Hepatocyte (in vitro differentiated cells): ENCODE results near the gene TGIF1. TPM values are rescaled to one million over a fixed set of nuclear protein-coding genes. Genes with fewer than 3 reads are reported as not detected.

Experiments
- DNase-seq: peaks from one replicate; pipeline ENCODE4 v3.0.0-alpha.2; 2016; ENCODE audit warnings: low spot score
- H2AFZ ChIP-seq: fragments of 200-600 bp; sonication (generic); 2 replicates; pipeline ENCODE4 v1.6.0; 2016; ENCODE audit warnings: antibody characterized with exemption, mild to moderate bottlenecking
- H3K27ac ChIP-seq: fragments of 200-600 bp; sonication (generic); 2 replicates; pipeline ENCODE4 v1.5.1; 2016; ENCODE audit warnings: mild to moderate bottlenecking
- H3K27me3 ChIP-seq: fragments of 200-600 bp; sonication (generic); 2 replicates; pipeline ENCODE4 v1.6.1; 2016
- H3K36me3 ChIP-seq: fragments of 200-600 bp; sonication (generic); replicated peaks from 2 replicates; pipeline ENCODE4 v1.5.1; 2016; ENCODE audit warnings: low read depth; ENCODE audit not compliant: insufficient read depth
- H3K4me1 ChIP-seq: fragments of 200-600 bp; sonication (generic); 2 replicates; pipeline ENCODE4 v1.5.1; 2016; ENCODE audit warnings: mild to moderate bottlenecking, moderate library complexity; ENCODE audit not compliant: insufficient read depth
- H3K4me2 ChIP-seq: fragments of 200-600 bp; sonication (generic); 2 replicates; pipeline ENCODE4 v1.6.0; 2016
- H3K4me3 ChIP-seq: fragments of 200-600 bp; sonication (generic); 2 replicates; pipeline ENCODE4 v1.5.1; 2016; ENCODE audit warnings: mild to moderate bottlenecking
- H3K79me2 ChIP-seq: fragments of 200-600 bp; sonication (generic); 2 replicates; pipeline ENCODE4 v1.6.0; 2017; ENCODE audit warnings: mild to moderate bottlenecking
- H3K9me2 ChIP-seq: fragments of 200-600 bp; sonication (generic); replicated peaks from 2 replicates; pipeline ENCODE4 v1.6.0; 2017; ENCODE audit warnings: mild to moderate bottlenecking; ENCODE audit not compliant: insufficient read depth
- H3K9me3 ChIP-seq: fragments of 200-600 bp; sonication (generic); 2 replicates; pipeline ENCODE4 v1.5.1; 2016; ENCODE audit warnings: low read depth, mild to moderate bottlenecking
- H4K20me1 ChIP-seq: fragments of 200-600 bp; sonication (generic); 2 replicates; pipeline ENCODE4 v1.6.0; 2016; ENCODE audit warnings: mild to moderate bottlenecking; ENCODE audit not compliant: insufficient read depth, poor library complexity, severe bottlenecking
- CTCF ChIP-seq: fragments of 200-600 bp; sonication (generic); IDR thresholded peaks from 2 replicates; pipeline ENCODE4 v1.5.1; 2016; ENCODE audit warnings: antibody characterized with exemption, mild to moderate bottlenecking; ENCODE audit not compliant: poor library complexity
- EZH2 ChIP-seq: fragments of 200-600 bp; sonication (generic); IDR thresholded peaks from 2 replicates; pipeline ENCODE4 v1.6.1; 2016; ENCODE audit warnings: antibody characterized with exemption, mild to moderate bottlenecking, borderline replicate concordance
- EZH2phosphoT487 ChIP-seq: fragments of 200-600 bp; sonication (generic); IDR thresholded peaks from one replicate; pipeline ENCODE4 v1.6.1; 2018; ENCODE audit warnings: antibody characterized with exemption, mild to moderate bottlenecking, low read depth, moderate library complexity; ENCODE audit not compliant: unreplicated experiment, severe bottlenecking
- WGBS: methylation state at CpG from one replicate; pipeline ENCODE4 v1.1.6; 2016; ENCODE audit warnings: low lambda C conversion rate; ENCODE audit errors: missing lambda C conversion rate; 5-methylcytosine and 5-hydroxymethylcytosine counted together
- polyA plus RNA-seq: library from polyadenylated mRNA; unstranded; fragments of >200 nt; fragmentation: Nextera tagmentation; extraction: Ambion mirVana; gene quantifications from 2 replicates; pipeline ENCODE4 v1.2.1, GENCODE V29; 2016
- total RNA-seq: library from RNA; depleted of rRNA; stranded (reverse); fragments of >200 nt; gene quantifications from 2 replicates; pipeline ENCODE4 v1.2.3, GENCODE V29; 2014

TGIF1 gene
- total and polyA plus RNA-seq, 2 experiments from 2014 or later: 129 to 193 TPM

GRCh38 chr18:3504637-3505036, 54.7 kb downstream of the TGIF1 start:
- no peak overlapping the region for H3K27ac ChIP-seq
- H3K9me3 ChIP-seq: no peaks in the 10 kb centered on the region
- WGBS: 97% methylated on average over 5 of the region's 5 CpGs
- no peaks in the 10 kb centered on the region for H4K20me1 ChIP-seq
- H3K79me2 ChIP-seq: no peaks in the 10 kb centered on the region
- no peak overlapping the region for H2AFZ ChIP-seq
- no peaks in the 10 kb centered on the region for H3K36me3 ChIP-seq
- H3K4me2 ChIP-seq: no peak overlapping the region
- no peak for TF ChIP-seq EZH2phosphoT487
- no peak for TF ChIP-seq EZH2
- TF ChIP-seq CTCF: no peak
- no peak for DNase-seq
- peaks cover under 1% of the 10 kb centered on the region for H3K4me1 ChIP-seq
- peaks cover 6% of the 10 kb centered on the region for H3K27me3 ChIP-seq
- no peak overlapping the region for H3K4me3 ChIP-seq
- H3K9me2 ChIP-seq: no peaks in the 10 kb centered on the region

GRCh38 chr18:3508576-3509549, 58.9 kb downstream of the TGIF1 start:
- Histone ChIP-seq H3K27ac (no peak overlapping the region), H4K20me1 (no peaks in the 10 kb centered on the region)
- no peak for DNase-seq

More at GRCh38 chr18:3508576-3509549, 58.9 kb downstream of the TGIF1 start:
- H3K4me1 ChIP-seq: no peaks in the 10 kb centered on the region
- no peak for TF ChIP-seq EZH2
- TF ChIP-seq CTCF: no peak
- TF ChIP-seq EZH2phosphoT487: no peak
- no peak overlapping the region for H3K4me3 ChIP-seq
- H3K27me3 ChIP-seq: no peaks in the 10 kb centered on the region
- H3K36me3 ChIP-seq: no peaks in the 10 kb centered on the region
- no peak overlapping the region for H3K4me2 ChIP-seq
- no peak overlapping the region for H2AFZ ChIP-seq
- 75% methylated on average over 17 of the region's 17 CpGs for WGBS
- H3K9me3 ChIP-seq: no peaks in the 10 kb centered on the region
- H3K79me2 ChIP-seq: no peaks in the 10 kb centered on the region
- H3K9me2 ChIP-seq: no peaks in the 10 kb centered on the region

Other genes starting within 250 kb of the TGIF1 start
- gene MYOM1, start 230.2 kb upstream of the TGIF1 start, total RNA-seq: 1.1 and 1.6 TPM in 2 replicates
- 1.4 and 1.8 TPM in 2 replicates for gene MYOM1, start 230.2 kb upstream of the TGIF1 start, polyA plus RNA-seq
- gene MYL12A, start 202.4 kb upstream of the TGIF1 start, total RNA-seq: 456 and 458 TPM in 2 replicates
- gene MYL12A, start 202.4 kb upstream of the TGIF1 start, polyA plus RNA-seq: 692 and 695 TPM in 2 replicates
- 478 and 519 TPM in 2 replicates for gene MYL12B, start 188.0 kb upstream of the TGIF1 start, total RNA-seq
- 671 and 721 TPM in 2 replicates for gene MYL12B, start 188.0 kb upstream of the TGIF1 start, polyA plus RNA-seq